ENCODE data around the gene AK8. TPM values are rescaled to one million over a fixed set of nuclear protein-coding genes. Genes with fewer than 3 reads are reported as not detected.

Gene AK8
- 0.06 TPM for total RNA-seq (2013)
- polyA plus RNA-seq (under 1 TPM in 1 of 3 donors, not detected in 2; 0.08 TPM), polyA minus RNA-seq (not detected in 2 replicates), total RNA-seq (0.06 to 2.0 (median 0.16) reads per million in 11 experiments)

- WGBS (ENCODE audit: insufficient coverage), result 2% methylated on average over 84 of the region's 89 CpGs
- Histone ChIP-seq H3K79me2 (ENCODE audit: insufficient read depth, low read length) (no peaks in the 10 kb centered on the region), H3K27me3 (ENCODE audit: control insufficient read depth in 2 of 2, insufficient read depth in 2 of 2, low read length in 2 of 2) (peaks cover 0 to 9% of the 10 kb centered on the region in 2 donors), H3K4me2 (replicated peaks; ENCODE audit: extremely low read depth, low read length, poor library complexity, severe bottlenecking) (peak within 1 kb of the TSS; percentile 97), H3K4me1 (ENCODE audit: control insufficient read depth in 1 of 2, insufficient read depth in 2 of 2, low read length in 2 of 2) (peaks cover 13 to 25% of the 10 kb centered on the region in 2 donors), H2AFZ (ENCODE audit: insufficient read depth, low read depth, low read length, poor library complexity, severe bottlenecking) (peak within 1 kb of the TSS; percentile 100), H3K27ac (ENCODE audit: low read depth in 1 of 2, low read length in 2 of 2) (peak within 1 kb of the TSS in 1 of 2 donors; percentile 73), H4K20me1 (ENCODE audit: insufficient read depth, low read length) (no peaks in the 10 kb centered on the region), H3K36me3 (replicated peaks in 1 of 2; ENCODE audit: control insufficient read depth in 1 of 2, insufficient read depth in 2 of 2, low read length in 2 of 2) (no peaks in the 10 kb centered on the region), H3K9me3 (replicated peaks in 1 of 2; ENCODE audit: control insufficient read depth in 1 of 2, insufficient read depth in 1 of 2, low read length in 2 of 2) (no peaks in the 10 kb centered on the region), H3K4me3 (replicated peaks in 1 of 3; ENCODE audit: low read depth in 2 of 3, low read length in 3 of 3) (peak within 1 kb of the TSS; percentile 80 to 97 (median 93)), H3K9ac (ENCODE audit: insufficient read depth, low read length, poor library complexity, severe bottlenecking) (peak within 1 kb of the TSS; percentile 79)
- H3K36me3 Mint-ChIP-seq, result no peaks in the 10 kb centered on the region
- DNase-seq, result peak; percentile 62 to 75 (median 67)
- TF ChIP-seq CTCF (IDR thresholded peaks at IDR 0.05), result no peak
- intact Hi-C loops (cut with micrococcal nuclease), result loop anchor here (2.0 to 10.0 kb wide), 3 partner anchors 207 to 796 kb away; partner anchors contain the start of genes DDX31 (in 1 of the 2) and GTF3C4 (in 1 of the 2)
- H3K4me3 Mint-ChIP-seq, result peak within 1 kb of the TSS; percentile 79 to 80
- H3K4me1 Mint-ChIP-seq, result peaks cover 15% of the 10 kb centered on the region
- peaks cover 10 to 17% (median 17%) of the 10 kb centered on the region in 3 donors for H3K27me3 Mint-ChIP-seq (ENCODE audit: low read depth in 3 of 3)
- H3K27ac Mint-ChIP-seq, result peak within 1 kb of the TSS in 5 of 7 donors; percentile 33 to 88 (median 78)
- H3K9me3 Mint-ChIP-seq, result peaks cover 0 to 1% (median 0%) of the 10 kb centered on the region in 7 donors
These were observed at the start of gene AK8 for GRCh38 chr9:132877824-132878694. TSS of gene AK8 (minus strand) at chr9:132878284. CDS start at chr9:132878255, 29 bp downstream.

- Histone ChIP-seq H3K9me3 (replicated peaks in 1 of 2; ENCODE audit: control insufficient read depth in 1 of 2, insufficient read depth in 1 of 2, low read length in 2 of 2) (no peaks in the 10 kb centered on the region), H4K20me1 (ENCODE audit: insufficient read depth, low read length) (no peaks in the 10 kb centered on the region), H3K4me1 (ENCODE audit: control insufficient read depth in 1 of 2, insufficient read depth in 2 of 2, low read length in 2 of 2) (no peaks in the 10 kb centered on the region), H3K9ac (ENCODE audit: insufficient read depth, low read length, poor library complexity, severe bottlenecking) (no peak overlapping the region), H3K4me2 (replicated peaks; ENCODE audit: extremely low read depth, low read length, poor library complexity, severe bottlenecking) (no peak overlapping the region), H2AFZ (ENCODE audit: insufficient read depth, low read depth, low read length, poor library complexity, severe bottlenecking) (no peak overlapping the region), H3K27ac (ENCODE audit: low read depth in 1 of 2, low read length in 2 of 2) (no peak overlapping the region), H3K4me3 (replicated peaks in 1 of 3; ENCODE audit: low read depth in 2 of 3, low read length in 3 of 3) (no peak overlapping the region), H3K36me3 (replicated peaks in 1 of 2; ENCODE audit: control insufficient read depth in 1 of 2, insufficient read depth in 2 of 2, low read length in 2 of 2) (peaks cover 63 to 98% of the 10 kb centered on the region in 2 donors), H3K27me3 (ENCODE audit: control insufficient read depth in 2 of 2, insufficient read depth in 2 of 2, low read length in 2 of 2) (no peaks in the 10 kb centered on the region), H3K79me2 (ENCODE audit: insufficient read depth, low read length) (no peaks in the 10 kb centered on the region)
- intact Hi-C loops (cut with micrococcal nuclease), result no loop called here
- peaks cover 0 to 2% (median 0%) of the 10 kb centered on the region in 7 donors for H3K9me3 Mint-ChIP-seq
- H3K27ac Mint-ChIP-seq, result no peak overlapping the region
- peaks cover 67 to 74% of the 10 kb centered on the region in 2 donors for H3K36me3 Mint-ChIP-seq
- 100% methylated on average over 2 of the region's 7 CpGs for WGBS (ENCODE audit: insufficient coverage)
- H3K4me1 Mint-ChIP-seq, result no peaks in the 10 kb centered on the region
- no peaks in the 10 kb centered on the region for H3K27me3 Mint-ChIP-seq (ENCODE audit: low read depth in 3 of 3)
- DNase-seq, result no peak
- no peak overlapping the region for H3K4me3 Mint-ChIP-seq
- TF ChIP-seq CTCF (IDR thresholded peaks at IDR 0.05), result no peak
These were observed 49.6 kb upstream of the AK8 start for GRCh38 chr9:132927704-132928103.
